ENCODE data around the gene GYG2. TPM values are rescaled to one million over a fixed set of nuclear protein-coding genes. Genes with fewer than 3 reads are reported as not detected.

Gene GYG2
- total RNA-seq, 1 experiment from 2014 or later = 47.6 TPM

DNA sequence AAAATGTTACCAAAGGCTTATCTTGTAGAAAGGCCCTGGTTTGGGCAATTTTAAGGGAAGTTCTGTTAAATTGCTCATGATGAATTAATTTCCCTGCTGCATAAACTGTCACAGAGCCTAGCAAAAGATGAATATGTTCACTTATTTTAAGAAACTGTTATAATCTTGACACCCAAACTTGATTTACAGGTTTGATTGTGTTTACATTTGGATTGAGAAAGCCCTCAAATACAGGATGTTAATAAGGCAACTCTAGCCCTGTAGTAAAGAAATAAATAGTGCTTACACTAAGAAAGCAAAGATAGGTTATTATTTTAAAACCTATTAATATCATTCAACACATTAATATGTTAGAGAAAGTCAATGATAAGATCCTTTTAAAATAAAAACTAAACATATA, 18.3 kb downstream of the GYG2 start:
- DNase-seq (ENCODE audit: low spot score) (no peak), ATAC-seq (no peak)
- Mint-ChIP-seq H3K27me3 (ENCODE audit: low read depth) (no peaks in the 10 kb centered on the region), H3K27ac (no peak overlapping the region), H3K4me3 (no peak overlapping the region), H3K36me3 (peaks cover 16% of the 10 kb centered on the region), H3K4me1 (peaks cover 30% of the 10 kb centered on the region), H3K9me3 (peaks cover 4% of the 10 kb centered on the region; the same call in 1 of the 2 replicates)
- ChIA-PET POLR2A (no interaction called here), CTCF (no interaction called here)
- TF ChIP-seq, protein P1, sequence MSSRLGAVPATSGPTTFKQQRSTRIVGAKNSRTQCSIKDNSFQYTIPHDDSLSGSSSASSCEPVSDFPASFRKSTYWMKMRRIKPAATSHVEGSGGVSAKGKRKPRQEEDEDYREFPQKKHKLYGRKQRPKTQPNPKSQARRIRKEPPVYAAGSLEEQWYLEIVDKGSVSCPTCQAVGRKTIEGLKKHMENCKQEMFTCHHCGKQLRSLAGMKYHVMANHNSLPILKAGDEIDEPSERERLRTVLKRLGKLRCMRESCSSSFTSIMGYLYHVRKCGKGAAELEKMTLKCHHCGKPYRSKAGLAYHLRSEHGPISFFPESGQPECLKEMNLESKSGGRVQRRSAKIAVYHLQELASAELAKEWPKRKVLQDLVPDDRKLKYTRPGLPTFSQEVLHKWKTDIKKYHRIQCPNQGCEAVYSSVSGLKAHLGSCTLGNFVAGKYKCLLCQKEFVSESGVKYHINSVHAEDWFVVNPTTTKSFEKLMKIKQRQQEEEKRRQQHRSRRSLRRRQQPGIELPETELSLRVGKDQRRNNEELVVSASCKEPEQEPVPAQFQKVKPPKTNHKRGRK (CRISPR knock-in tag; IDR thresholded peaks at IDR 0.05; ENCODE audit: borderline replicate concordance) = no peak
- TF ChIP-seq TEAD1 (CRISPR knock-in tag; IDR thresholded peaks at IDR 0.05) (no peak), ZNF317 (CRISPR knock-in tag; IDR thresholded peaks at IDR 0.05; ENCODE audit: borderline replicate concordance, low read depth) (no peak), GABPB1 (CRISPR knock-in tag; IDR thresholded peaks at IDR 0.05) (no peak)
- TF ChIP-seq, protein P2, sequence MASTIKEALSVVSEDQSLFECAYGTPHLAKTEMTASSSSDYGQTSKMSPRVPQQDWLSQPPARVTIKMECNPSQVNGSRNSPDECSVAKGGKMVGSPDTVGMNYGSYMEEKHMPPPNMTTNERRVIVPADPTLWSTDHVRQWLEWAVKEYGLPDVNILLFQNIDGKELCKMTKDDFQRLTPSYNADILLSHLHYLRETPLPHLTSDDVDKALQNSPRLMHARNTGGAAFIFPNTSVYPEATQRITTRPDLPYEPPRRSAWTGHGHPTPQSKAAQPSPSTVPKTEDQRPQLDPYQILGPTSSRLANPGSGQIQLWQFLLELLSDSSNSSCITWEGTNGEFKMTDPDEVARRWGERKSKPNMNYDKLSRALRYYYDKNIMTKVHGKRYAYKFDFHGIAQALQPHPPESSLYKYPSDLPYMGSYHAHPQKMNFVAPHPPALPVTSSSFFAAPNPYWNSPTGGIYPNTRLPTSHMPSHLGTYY (CRISPR knock-in tag; IDR thresholded peaks at IDR 0.05) = no peak

DNA sequence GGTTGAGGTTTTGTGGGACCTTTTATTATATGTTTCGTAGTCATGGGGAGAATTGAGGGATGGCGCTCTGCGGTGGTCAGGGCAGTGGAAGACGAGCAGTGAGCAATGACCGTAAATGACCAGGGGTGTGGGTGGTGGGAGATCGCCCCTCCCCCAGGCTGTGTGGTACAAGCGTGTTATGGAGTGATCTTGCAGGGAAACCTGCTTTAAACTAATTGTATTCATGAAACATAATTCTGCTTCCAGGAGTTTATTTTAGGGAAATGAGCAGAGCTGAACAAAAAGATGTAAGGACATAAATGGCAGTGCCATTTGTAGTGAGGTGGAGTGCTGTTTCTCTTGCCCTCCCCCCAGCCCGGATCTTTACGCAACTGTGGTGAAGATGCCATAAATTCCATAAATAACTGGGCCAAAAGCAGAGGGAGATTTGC, 20.2 kb downstream of the GYG2 start:
- POLR2A ChIA-PET = no interaction called here
- Mint-ChIP-seq H3K9me3 (peaks cover 3% of the 10 kb centered on the region; the same call in 1 of the 2 replicates), H3K36me3 (peaks cover 8% of the 10 kb centered on the region), H3K27me3 (ENCODE audit: low read depth) (no peaks in the 10 kb centered on the region), H3K4me1 (peaks cover 30% of the 10 kb centered on the region), H3K4me3 (peak overlapping the region; percentile 31; the same call in 1 of the 2 replicates), H3K27ac (peak overlapping the region; percentile 70)
- ATAC-seq (peak; percentile 28), DNase-seq (ENCODE audit: low spot score) (no peak)
- CTCF ChIA-PET = no interaction called here
- TF ChIP-seq ZNF138 (CRISPR knock-in tag; conservative IDR thresholded peaks at IDR 0.05) (no peak), ZBTB21 (CRISPR knock-in tag; IDR thresholded peaks at IDR 0.05; ENCODE audit: borderline replicate concordance) (no peak), ZNF671 (CRISPR knock-in tag; IDR thresholded peaks at IDR 0.05) (no peak), NFATC4 (CRISPR knock-in tag; IDR thresholded peaks at IDR 0.05) (no peak), SP1 (CRISPR knock-in tag; conservative IDR thresholded peaks at IDR 0.05) (no peak), FOXK1 (CRISPR knock-in tag; IDR thresholded peaks at IDR 0.05) (no peak), TEAD1 (CRISPR knock-in tag; IDR thresholded peaks at IDR 0.05) (no peak), MYBL2 (CRISPR knock-in tag; IDR thresholded peaks at IDR 0.05) (no peak), CREB1 (CRISPR knock-in tag; IDR thresholded peaks at IDR 0.05) (no peak)
- TF ChIP-seq, protein P3, sequence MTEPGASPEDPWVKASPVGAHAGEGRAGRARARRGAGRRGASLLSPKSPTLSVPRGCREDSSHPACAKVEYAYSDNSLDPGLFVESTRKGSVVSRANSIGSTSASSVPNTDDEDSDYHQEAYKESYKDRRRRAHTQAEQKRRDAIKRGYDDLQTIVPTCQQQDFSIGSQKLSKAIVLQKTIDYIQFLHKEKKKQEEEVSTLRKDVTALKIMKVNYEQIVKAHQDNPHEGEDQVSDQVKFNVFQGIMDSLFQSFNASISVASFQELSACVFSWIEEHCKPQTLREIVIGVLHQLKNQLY (CRISPR knock-in tag; IDR thresholded peaks at IDR 0.05) = no peak
- TF ChIP-seq, protein P4, sequence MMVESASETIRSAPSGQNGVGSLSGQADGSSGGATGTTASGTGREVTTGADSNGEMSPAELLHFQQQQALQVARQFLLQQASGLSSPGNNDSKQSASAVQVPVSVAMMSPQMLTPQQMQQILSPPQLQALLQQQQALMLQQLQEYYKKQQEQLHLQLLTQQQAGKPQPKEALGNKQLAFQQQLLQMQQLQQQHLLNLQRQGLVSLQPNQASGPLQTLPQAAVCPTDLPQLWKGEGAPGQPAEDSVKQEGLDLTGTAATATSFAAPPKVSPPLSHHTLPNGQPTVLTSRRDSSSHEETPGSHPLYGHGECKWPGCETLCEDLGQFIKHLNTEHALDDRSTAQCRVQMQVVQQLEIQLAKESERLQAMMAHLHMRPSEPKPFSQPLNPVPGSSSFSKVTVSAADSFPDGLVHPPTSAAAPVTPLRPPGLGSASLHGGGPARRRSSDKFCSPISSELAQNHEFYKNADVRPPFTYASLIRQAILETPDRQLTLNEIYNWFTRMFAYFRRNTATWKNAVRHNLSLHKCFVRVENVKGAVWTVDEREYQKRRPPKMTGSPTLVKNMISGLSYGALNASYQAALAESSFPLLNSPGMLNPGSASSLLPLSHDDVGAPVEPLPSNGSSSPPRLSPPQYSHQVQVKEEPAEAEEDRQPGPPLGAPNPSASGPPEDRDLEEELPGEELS (CRISPR knock-in tag; IDR thresholded peaks at IDR 0.05) = no peak
- TF ChIP-seq, protein P5, sequence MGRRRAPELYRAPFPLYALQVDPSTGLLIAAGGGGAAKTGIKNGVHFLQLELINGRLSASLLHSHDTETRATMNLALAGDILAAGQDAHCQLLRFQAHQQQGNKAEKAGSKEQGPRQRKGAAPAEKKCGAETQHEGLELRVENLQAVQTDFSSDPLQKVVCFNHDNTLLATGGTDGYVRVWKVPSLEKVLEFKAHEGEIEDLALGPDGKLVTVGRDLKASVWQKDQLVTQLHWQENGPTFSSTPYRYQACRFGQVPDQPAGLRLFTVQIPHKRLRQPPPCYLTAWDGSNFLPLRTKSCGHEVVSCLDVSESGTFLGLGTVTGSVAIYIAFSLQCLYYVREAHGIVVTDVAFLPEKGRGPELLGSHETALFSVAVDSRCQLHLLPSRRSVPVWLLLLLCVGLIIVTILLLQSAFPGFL (CRISPR knock-in tag; IDR thresholded peaks at IDR 0.05; ENCODE audit: borderline replicate concordance) = no peak
- TF ChIP-seq, protein P6, sequence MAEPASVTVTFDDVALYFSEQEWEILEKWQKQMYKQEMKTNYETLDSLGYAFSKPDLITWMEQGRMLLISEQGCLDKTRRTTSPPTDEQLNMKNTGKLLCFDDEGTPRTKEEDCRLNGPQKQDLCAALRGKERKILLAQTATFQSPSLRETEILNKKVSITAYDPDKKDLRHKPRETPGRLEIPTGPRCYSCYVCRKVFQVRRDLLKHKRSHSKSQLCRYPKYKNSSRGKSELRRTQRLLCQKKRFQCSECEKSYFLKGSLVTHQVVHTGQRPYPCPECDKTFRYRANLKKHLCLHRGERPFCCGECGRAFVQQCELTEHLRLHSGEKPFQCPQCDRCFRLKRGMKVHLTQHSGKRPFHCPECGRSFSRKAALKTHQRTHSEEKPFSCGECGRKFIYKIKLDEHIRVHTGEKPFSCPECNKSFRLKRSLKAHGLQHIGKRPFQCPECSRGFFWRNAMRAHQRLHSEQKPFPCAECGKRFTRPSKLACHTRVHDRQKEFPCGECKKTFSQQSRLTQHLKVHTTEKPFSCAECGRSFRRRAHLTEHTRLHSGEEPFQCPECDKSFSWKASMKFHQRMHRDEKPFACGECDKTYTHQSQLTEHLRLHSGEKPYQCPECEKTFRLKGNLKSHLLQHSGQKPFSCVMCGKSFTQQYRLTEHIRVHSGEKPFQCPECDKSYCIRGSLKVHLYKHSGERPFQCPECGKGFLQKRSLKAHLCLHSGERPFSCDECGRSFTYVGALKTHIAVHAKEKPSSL (CRISPR knock-in tag; conservative IDR thresholded peaks at IDR 0.05) = no peak
- TF ChIP-seq, protein P7, sequence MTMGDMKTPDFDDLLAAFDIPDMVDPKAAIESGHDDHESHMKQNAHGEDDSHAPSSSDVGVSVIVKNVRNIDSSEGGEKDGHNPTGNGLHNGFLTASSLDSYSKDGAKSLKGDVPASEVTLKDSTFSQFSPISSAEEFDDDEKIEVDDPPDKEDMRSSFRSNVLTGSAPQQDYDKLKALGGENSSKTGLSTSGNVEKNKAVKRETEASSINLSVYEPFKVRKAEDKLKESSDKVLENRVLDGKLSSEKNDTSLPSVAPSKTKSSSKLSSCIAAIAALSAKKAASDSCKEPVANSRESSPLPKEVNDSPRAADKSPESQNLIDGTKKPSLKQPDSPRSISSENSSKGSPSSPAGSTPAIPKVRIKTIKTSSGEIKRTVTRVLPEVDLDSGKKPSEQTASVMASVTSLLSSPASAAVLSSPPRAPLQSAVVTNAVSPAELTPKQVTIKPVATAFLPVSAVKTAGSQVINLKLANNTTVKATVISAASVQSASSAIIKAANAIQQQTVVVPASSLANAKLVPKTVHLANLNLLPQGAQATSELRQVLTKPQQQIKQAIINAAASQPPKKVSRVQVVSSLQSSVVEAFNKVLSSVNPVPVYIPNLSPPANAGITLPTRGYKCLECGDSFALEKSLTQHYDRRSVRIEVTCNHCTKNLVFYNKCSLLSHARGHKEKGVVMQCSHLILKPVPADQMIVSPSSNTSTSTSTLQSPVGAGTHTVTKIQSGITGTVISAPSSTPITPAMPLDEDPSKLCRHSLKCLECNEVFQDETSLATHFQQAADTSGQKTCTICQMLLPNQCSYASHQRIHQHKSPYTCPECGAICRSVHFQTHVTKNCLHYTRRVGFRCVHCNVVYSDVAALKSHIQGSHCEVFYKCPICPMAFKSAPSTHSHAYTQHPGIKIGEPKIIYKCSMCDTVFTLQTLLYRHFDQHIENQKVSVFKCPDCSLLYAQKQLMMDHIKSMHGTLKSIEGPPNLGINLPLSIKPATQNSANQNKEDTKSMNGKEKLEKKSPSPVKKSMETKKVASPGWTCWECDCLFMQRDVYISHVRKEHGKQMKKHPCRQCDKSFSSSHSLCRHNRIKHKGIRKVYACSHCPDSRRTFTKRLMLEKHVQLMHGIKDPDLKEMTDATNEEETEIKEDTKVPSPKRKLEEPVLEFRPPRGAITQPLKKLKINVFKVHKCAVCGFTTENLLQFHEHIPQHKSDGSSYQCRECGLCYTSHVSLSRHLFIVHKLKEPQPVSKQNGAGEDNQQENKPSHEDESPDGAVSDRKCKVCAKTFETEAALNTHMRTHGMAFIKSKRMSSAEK (CRISPR knock-in tag; IDR thresholded peaks at IDR 0.05; ENCODE audit: borderline replicate concordance) = no peak
- TF ChIP-seq, protein P8, sequence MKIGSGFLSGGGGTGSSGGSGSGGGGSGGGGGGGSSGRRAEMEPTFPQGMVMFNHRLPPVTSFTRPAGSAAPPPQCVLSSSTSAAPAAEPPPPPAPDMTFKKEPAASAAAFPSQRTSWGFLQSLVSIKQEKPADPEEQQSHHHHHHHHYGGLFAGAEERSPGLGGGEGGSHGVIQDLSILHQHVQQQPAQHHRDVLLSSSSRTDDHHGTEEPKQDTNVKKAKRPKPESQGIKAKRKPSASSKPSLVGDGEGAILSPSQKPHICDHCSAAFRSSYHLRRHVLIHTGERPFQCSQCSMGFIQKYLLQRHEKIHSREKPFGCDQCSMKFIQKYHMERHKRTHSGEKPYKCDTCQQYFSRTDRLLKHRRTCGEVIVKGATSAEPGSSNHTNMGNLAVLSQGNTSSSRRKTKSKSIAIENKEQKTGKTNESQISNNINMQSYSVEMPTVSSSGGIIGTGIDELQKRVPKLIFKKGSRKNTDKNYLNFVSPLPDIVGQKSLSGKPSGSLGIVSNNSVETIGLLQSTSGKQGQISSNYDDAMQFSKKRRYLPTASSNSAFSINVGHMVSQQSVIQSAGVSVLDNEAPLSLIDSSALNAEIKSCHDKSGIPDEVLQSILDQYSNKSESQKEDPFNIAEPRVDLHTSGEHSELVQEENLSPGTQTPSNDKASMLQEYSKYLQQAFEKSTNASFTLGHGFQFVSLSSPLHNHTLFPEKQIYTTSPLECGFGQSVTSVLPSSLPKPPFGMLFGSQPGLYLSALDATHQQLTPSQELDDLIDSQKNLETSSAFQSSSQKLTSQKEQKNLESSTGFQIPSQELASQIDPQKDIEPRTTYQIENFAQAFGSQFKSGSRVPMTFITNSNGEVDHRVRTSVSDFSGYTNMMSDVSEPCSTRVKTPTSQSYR (CRISPR knock-in tag; IDR thresholded peaks at IDR 0.05) = no peak
